SK-N-SH treated with all-trans-retinoic acid at 6 μM for 48 hours (cell line): Measurements from ENCODE around the gene PLTP.

ENCODE experiments used
- ATAC-seq: fragments of 200-7000 bp; cut with Tn5 transposase; 3 replicates; pipeline ENCODE4 v1.9.1; 2020; ENCODE audit warnings: mild to moderate bottlenecking, moderate library complexity
- BACH2 ChIP-seq: fragments of 250-450 bp; sonication (Bioruptor Pico); IDR thresholded peaks from 2 replicates; pipeline ENCODE4 v1.9.0; 2021; ENCODE audit warnings: mild to moderate bottlenecking, borderline replicate concordance
- CREB5 ChIP-seq: fragments of 250-450 bp; sonication (Bioruptor Pico); IDR thresholded peaks from 2 replicates; pipeline ENCODE4 v1.5.1; 2020; ENCODE audit warnings: low read depth, mild to moderate bottlenecking, moderate library complexity
- CSDC2 ChIP-seq: fragments of 250-450 bp; sonication (Bioruptor Pico); IDR thresholded peaks from 2 replicates; pipeline ENCODE4 v1.5.0; 2020; ENCODE audit warnings: mild to moderate bottlenecking, moderate library complexity
- CSRNP3 ChIP-seq: fragments of 250-450 bp; sonication (Bioruptor Pico); IDR thresholded peaks from 2 replicates; pipeline ENCODE4 v1.5.1; 2021; ENCODE audit warnings: mild to moderate bottlenecking, moderate library complexity
- ESRRG ChIP-seq: fragments of 250-450 bp; sonication (Bioruptor Pico); IDR thresholded peaks from 2 replicates; pipeline ENCODE4 v1.6.1; 2021; ENCODE audit warnings: mild to moderate bottlenecking
- GLIS3 ChIP-seq: fragments of 250-450 bp; sonication (Bioruptor Pico); IDR thresholded peaks from 2 replicates; pipeline ENCODE4 v1.5.0; 2020; ENCODE audit warnings: mild to moderate bottlenecking, moderate library complexity
- ISL1 ChIP-seq: fragments of 250-450 bp; sonication (Bioruptor Pico); IDR thresholded peaks from 2 replicates; pipeline ENCODE4 v2.1.2; 2022; ENCODE audit warnings: mild to moderate bottlenecking, moderate library complexity
- OSR1 ChIP-seq: fragments of 250-450 bp; sonication (Bioruptor Pico); IDR thresholded peaks from 2 replicates; pipeline ENCODE4 v1.8.0; 2022; ENCODE audit warnings: moderate library complexity, mild to moderate bottlenecking, inconsistent platforms
- PATZ1 ChIP-seq: fragments of 250-450 bp; sonication (Bioruptor Pico); IDR thresholded peaks from 2 replicates; pipeline ENCODE4 v1.8.0; 2020; ENCODE audit warnings: mild to moderate bottlenecking, moderate library complexity, borderline replicate concordance
- PPARA ChIP-seq: fragments of 250-450 bp; sonication (Bioruptor Pico); IDR thresholded peaks from 2 replicates; pipeline ENCODE4 v1.5.0; 2020; ENCODE audit warnings: mild to moderate bottlenecking, borderline replicate concordance
- SNAI2 ChIP-seq: fragments of 250-450 bp; sonication (Bioruptor Pico); IDR thresholded peaks from 2 replicates; pipeline ENCODE4 v1.5.0; 2020; ENCODE audit warnings: mild to moderate bottlenecking, moderate library complexity
- TCF4 ChIP-seq: fragments of 250-450 bp; sonication (Bioruptor Pico); IDR thresholded peaks from 2 replicates; pipeline ENCODE4 v1.8.0; 2021; ENCODE audit warnings: mild to moderate bottlenecking, moderate library complexity, borderline replicate concordance
- TOX ChIP-seq: fragments of 250-450 bp; sonication (Bioruptor Pico); IDR thresholded peaks from 2 replicates; pipeline ENCODE4 v1.8.0; 2021; ENCODE audit warnings: mild to moderate bottlenecking, moderate library complexity, borderline replicate concordance
- ZC3H10 ChIP-seq: fragments of 250-450 bp; sonication (Bioruptor Pico); IDR thresholded peaks from 2 replicates; pipeline ENCODE4 v1.5.1; 2021; ENCODE audit warnings: mild to moderate bottlenecking, moderate library complexity
- ZFP3 ChIP-seq: fragments of 250-450 bp; sonication (Bioruptor Pico); IDR thresholded peaks from 2 replicates; pipeline ENCODE4 v1.5.0; 2020; ENCODE audit warnings: mild to moderate bottlenecking, moderate library complexity
- ZFP30 ChIP-seq: fragments of 450-650 bp; formaldehyde crosslinking; IDR thresholded peaks from 2 replicates; pipeline ENCODE4 v1.5.0; 2022; ENCODE audit warnings: mild to moderate bottlenecking, moderate library complexity
- ZNF565 ChIP-seq: fragments of 450-650 bp; formaldehyde crosslinking; conservative IDR thresholded peaks from 2 replicates; pipeline ENCODE4 v1.5.0; 2020; ENCODE audit warnings: low read depth, mild to moderate bottlenecking, moderate library complexity
- ZNF70 ChIP-seq: fragments of 450-650 bp; formaldehyde crosslinking; IDR thresholded peaks from 2 replicates; pipeline ENCODE4 v1.5.0; 2020; ENCODE audit warnings: mild to moderate bottlenecking, moderate library complexity
- TF ChIP-seq, protein P1 (sequence below): fragments of 250-450 bp; sonication (Bioruptor Pico); IDR thresholded peaks from 2 replicates; pipeline ENCODE4 v1.5.0; 2020; ENCODE audit warnings: mild to moderate bottlenecking, moderate library complexity
- TF ChIP-seq, protein P2 (sequence below): fragments of 250-450 bp; sonication (Bioruptor Pico); IDR thresholded peaks from 2 replicates; pipeline ENCODE4 v1.8.0; 2021; ENCODE audit warnings: low read depth, mild to moderate bottlenecking, moderate library complexity, borderline replicate concordance

Gene PLTP

GRCh38 chr20:45949542-45950329, 37.8 kb upstream of the PLTP start:
- TF ChIP-seq TOX (CRISPR knock-in tag), result no peak
- TF ChIP-seq, protein P1, sequence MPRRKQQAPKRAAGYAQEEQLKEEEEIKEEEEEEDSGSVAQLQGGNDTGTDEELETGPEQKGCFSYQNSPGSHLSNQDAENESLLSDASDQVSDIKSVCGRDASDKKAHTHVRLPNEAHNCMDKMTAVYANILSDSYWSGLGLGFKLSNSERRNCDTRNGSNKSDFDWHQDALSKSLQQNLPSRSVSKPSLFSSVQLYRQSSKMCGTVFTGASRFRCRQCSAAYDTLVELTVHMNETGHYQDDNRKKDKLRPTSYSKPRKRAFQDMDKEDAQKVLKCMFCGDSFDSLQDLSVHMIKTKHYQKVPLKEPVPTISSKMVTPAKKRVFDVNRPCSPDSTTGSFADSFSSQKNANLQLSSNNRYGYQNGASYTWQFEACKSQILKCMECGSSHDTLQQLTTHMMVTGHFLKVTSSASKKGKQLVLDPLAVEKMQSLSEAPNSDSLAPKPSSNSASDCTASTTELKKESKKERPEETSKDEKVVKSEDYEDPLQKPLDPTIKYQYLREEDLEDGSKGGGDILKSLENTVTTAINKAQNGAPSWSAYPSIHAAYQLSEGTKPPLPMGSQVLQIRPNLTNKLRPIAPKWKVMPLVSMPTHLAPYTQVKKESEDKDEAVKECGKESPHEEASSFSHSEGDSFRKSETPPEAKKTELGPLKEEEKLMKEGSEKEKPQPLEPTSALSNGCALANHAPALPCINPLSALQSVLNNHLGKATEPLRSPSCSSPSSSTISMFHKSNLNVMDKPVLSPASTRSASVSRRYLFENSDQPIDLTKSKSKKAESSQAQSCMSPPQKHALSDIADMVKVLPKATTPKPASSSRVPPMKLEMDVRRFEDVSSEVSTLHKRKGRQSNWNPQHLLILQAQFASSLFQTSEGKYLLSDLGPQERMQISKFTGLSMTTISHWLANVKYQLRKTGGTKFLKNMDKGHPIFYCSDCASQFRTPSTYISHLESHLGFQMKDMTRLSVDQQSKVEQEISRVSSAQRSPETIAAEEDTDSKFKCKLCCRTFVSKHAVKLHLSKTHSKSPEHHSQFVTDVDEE (CRISPR knock-in tag), result no peak
- TF ChIP-seq BACH2 (CRISPR knock-in tag), result no peak
- ATAC-seq, result no peak; the same call in 2 of the 3 replicates

GRCh38 chr20:45948742-45949541, 37.0 kb upstream of the PLTP start:
- no peak for TF ChIP-seq SNAI2 (CRISPR knock-in tag)
- no peak for TF ChIP-seq TOX (CRISPR knock-in tag)
- TF ChIP-seq ZFP3 (CRISPR knock-in tag), result no peak
- TF ChIP-seq GLIS3, result no peak
- TF ChIP-seq ISL1 (CRISPR knock-in tag), result no peak
- no peak for TF ChIP-seq CSDC2 (CRISPR knock-in tag)
- TF ChIP-seq ESRRG (CRISPR knock-in tag), result no peak
- TF ChIP-seq ZNF565, result no peak
- TF ChIP-seq PPARA (CRISPR knock-in tag), result no peak
- TF ChIP-seq, protein P1 (CRISPR knock-in tag), result no peak
- TF ChIP-seq ZNF70 (CRISPR knock-in tag), result no peak
- TF ChIP-seq TCF4, result no peak
- no peak for TF ChIP-seq CREB5 (CRISPR knock-in tag)
- TF ChIP-seq, all 23 proteins: peak for 0
- ATAC-seq, result peak; percentile 1; the same call in 1 of the 3 replicates

DNA sequence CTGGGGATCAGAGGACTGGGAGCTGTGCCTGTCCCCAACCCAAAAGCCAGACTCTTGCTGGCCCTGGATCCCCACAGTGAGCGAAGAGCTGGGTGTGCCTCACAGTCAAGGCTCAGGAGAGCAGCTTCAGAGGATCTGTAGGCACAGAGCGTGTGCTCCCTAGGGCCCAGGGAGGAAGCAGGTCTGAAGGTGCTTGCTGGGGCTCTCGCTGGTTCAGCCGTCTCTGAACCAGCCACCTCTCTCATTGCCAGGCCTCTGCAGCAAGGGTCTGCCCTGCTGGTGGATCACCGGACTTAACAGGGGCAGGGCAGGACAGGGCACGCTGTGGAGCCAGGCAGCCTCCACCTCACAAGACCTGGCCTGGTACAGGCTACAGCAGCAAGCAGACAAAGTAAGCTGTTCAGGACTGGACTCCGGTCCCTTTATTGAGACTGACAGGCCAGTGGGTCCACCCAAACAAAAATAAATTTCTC, 36.3 kb upstream of the PLTP start:
- no peak for TF ChIP-seq PATZ1 (CRISPR knock-in tag)
- no peak for TF ChIP-seq SNAI2 (CRISPR knock-in tag)
- TF ChIP-seq, protein P2, sequence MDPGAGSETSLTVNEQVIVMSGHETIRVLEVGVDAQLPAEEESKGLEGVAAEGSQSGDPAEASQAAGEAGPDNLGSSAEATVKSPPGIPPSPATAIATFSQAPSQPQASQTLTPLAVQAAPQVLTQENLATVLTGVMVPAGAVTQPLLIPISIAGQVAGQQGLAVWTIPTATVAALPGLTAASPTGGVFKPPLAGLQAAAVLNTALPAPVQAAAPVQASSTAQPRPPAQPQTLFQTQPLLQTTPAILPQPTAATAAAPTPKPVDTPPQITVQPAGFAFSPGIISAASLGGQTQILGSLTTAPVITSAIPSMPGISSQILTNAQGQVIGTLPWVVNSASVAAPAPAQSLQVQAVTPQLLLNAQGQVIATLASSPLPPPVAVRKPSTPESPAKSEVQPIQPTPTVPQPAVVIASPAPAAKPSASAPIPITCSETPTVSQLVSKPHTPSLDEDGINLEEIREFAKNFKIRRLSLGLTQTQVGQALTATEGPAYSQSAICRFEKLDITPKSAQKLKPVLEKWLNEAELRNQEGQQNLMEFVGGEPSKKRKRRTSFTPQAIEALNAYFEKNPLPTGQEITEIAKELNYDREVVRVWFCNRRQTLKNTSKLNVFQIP (CRISPR knock-in tag), result no peak
- no peak for TF ChIP-seq ZNF70 (CRISPR knock-in tag)
- no peak for TF ChIP-seq OSR1 (CRISPR knock-in tag)
- no peak for TF ChIP-seq ZC3H10 (CRISPR knock-in tag)
- TF ChIP-seq ESRRG (CRISPR knock-in tag), result no peak
- no peak for TF ChIP-seq ZFP30 (CRISPR knock-in tag)
- TF ChIP-seq BACH2 (CRISPR knock-in tag), result no peak
- no peak for TF ChIP-seq CSRNP3 (CRISPR knock-in tag)
- TF ChIP-seq ZNF565, result no peak
- TF ChIP-seq ISL1 (CRISPR knock-in tag), result no peak
- no peak for TF ChIP-seq TCF4
- TF ChIP-seq, all 23 proteins: peak for 0
- peak; percentile 7 for ATAC-seq
